ENCODE data around the gene EXPH5. TPM values are rescaled to one million over a fixed set of nuclear protein-coding genes. Genes with fewer than 3 reads are reported as not detected.

The EXPH5 gene
- total and polyA plus RNA-seq, 2 of the 8 experiments (the other 6 are each of a cell fraction or from before 2014, with no cell fraction given): 1.1 to 11.5 TPM

GRCh38 chr11:108580043-108580442 is 13.5 kb downstream of the EXPH5 start:
- POLR2A ChIA-PET (ENCODE audit: partially characterized antibody): interaction anchor here (1.8 kb wide), 1 partner anchor 13 kb away, joined by 4 read pairs; no protein-coding TSS in a partner anchor
- no peaks in the 10 kb centered on the region for H3K79me2 ChIP-seq (ENCODE audit: control insufficient read depth in 1 of 2, insufficient read depth in 2 of 2, low read length in 2 of 2)
- no peak for TF ChIP-seq RAD21 (IDR thresholded peaks at IDR 0.05 in 1 of 2, conservative IDR thresholded peaks at IDR 0.05 in 1 of 2; ENCODE audit: low read depth in 2 of 2, low read length in 2 of 2)
- no peak for TF ChIP-seq POLR2AphosphoS5 (IDR thresholded peaks at IDR 0.05; ENCODE audit: low read depth, low read length)
- TF ChIP-seq KDM5A (IDR thresholded peaks at IDR 0.05; ENCODE audit: low read length): no peak
- no peak for TF ChIP-seq KDM1A (IDR thresholded peaks at IDR 0.05; ENCODE audit: borderline replicate concordance, low read length)
- TF ChIP-seq, protein P1, sequence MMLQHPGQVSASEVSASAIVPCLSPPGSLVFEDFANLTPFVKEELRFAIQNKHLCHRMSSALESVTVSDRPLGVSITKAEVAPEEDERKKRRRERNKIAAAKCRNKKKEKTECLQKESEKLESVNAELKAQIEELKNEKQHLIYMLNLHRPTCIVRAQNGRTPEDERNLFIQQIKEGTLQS (IDR thresholded peaks at IDR 0.05; ENCODE audit: insufficient read depth, low read depth, low read length): no peak
- TF ChIP-seq JUN (IDR thresholded peaks at IDR 0.05; ENCODE audit: low read depth, low read length): no peak
- no peak for TF ChIP-seq GTF2F1 (IDR thresholded peaks at IDR 0.05; ENCODE audit: borderline replicate concordance, low read depth, low read length)
- no peak for TF ChIP-seq SIX5 (IDR thresholded peaks at IDR 0.05; ENCODE audit: low read depth, low read length)
- no peak for TF ChIP-seq NRF1 (IDR thresholded peaks at IDR 0.05; ENCODE audit: low read depth, low read length)
- no peak for TF ChIP-seq RBBP5 (IDR thresholded peaks at IDR 0.05; ENCODE audit: borderline replicate concordance, low read depth, low read length)
- TF ChIP-seq SAP30 (IDR thresholded peaks at IDR 0.05; ENCODE audit: insufficient read depth, insufficient replicate concordance, low read length): no peak
- no peak for TF ChIP-seq TEAD4 (IDR thresholded peaks at IDR 0.05; ENCODE audit: low read depth, low read length)
- no peak for TF ChIP-seq KDM4A (IDR thresholded peaks at IDR 0.05; ENCODE audit: low read depth, low read length, severe bottlenecking)
- no peak for TF ChIP-seq EP300 (IDR thresholded peaks at IDR 0.05; ENCODE audit: borderline replicate concordance in 1 of 2, low read depth in 2 of 2, low read length in 2 of 2)

More at GRCh38 chr11:108580043-108580442, 13.5 kb downstream of the EXPH5 start:
- Histone ChIP-seq H3K36me3 (ENCODE audit: control insufficient read depth in 2 of 4, insufficient read depth in 4 of 4, low read length in 3 of 4) (no peaks in the 10 kb centered on the region), H3K9ac (replicated peaks in 1 of 4; ENCODE audit: extremely low read depth in 1 of 4, low read depth in 3 of 4, low read length in 3 of 4) (no peak overlapping the region), H3K23ac (ENCODE audit: insufficient read length) (no peak overlapping the region), H3K27me3 (replicated peaks in 1 of 4; ENCODE audit: control insufficient read depth in 3 of 4, extremely low read depth in 1 of 4, insufficient read depth in 3 of 4, low read length in 3 of 4) (no peaks in the 10 kb centered on the region), H2BK5ac (ENCODE audit: low read depth, low read length) (no peak overlapping the region), H4K20me1 (replicated peaks in 1 of 2; ENCODE audit: control insufficient read depth in 1 of 2, insufficient read depth in 2 of 2, low read length in 2 of 2) (no peaks in the 10 kb centered on the region), H2AK5ac (ENCODE audit: low read depth, low read length) (no peak overlapping the region), H3K18ac (ENCODE audit: extremely low read depth, low read length) (no peak overlapping the region), H4K5ac (ENCODE audit: insufficient read length, low read depth, low read length) (no peak overlapping the region), H2AFZ (ENCODE audit: low read length) (no peak overlapping the region), H3K9me3 (ENCODE audit: insufficient read depth in 2 of 2, low read depth in 1 of 2, low read length in 1 of 2) (no peaks in the 10 kb centered on the region), H3K56ac (replicated peaks; ENCODE audit: insufficient read length, low read depth, low read length) (no peak overlapping the region), H4K91ac (replicated peaks; ENCODE audit: insufficient read length, low read length) (no peak overlapping the region), H3K79me1 (ENCODE audit: low read depth, low read length) (no peaks in the 10 kb centered on the region), H3K4ac (replicated peaks; ENCODE audit: insufficient read length, low read depth, low read length) (no peak overlapping the region), H2BK120ac (replicated peaks; ENCODE audit: low read depth, low read length) (no peak overlapping the region), H3K4me2 (ENCODE audit: insufficient read depth in 1 of 2, low read depth in 2 of 2, low read length in 2 of 2) (no peak overlapping the region), H4K8ac (ENCODE audit: extremely low read depth, insufficient read depth, low read length) (no peak overlapping the region), H2BK20ac (ENCODE audit: low read length) (no peak overlapping the region), H3K14ac (ENCODE audit: insufficient read length) (no peak overlapping the region), H3K4me3 (ENCODE audit: extremely low read depth in 1 of 4, insufficient read depth in 2 of 4, low read depth in 3 of 4, low read length in 4 of 4) (no peak overlapping the region), H2BK15ac (ENCODE audit: low read length) (no peak overlapping the region), H3K4me1 (replicated peaks in 1 of 4; ENCODE audit: control insufficient read depth in 3 of 4, insufficient read depth in 4 of 4, low read length in 3 of 4) (no peaks in the 10 kb centered on the region; a peak in 1 of 7 replicates), H2BK12ac (ENCODE audit: low read depth, low read length) (no peak overlapping the region), H3K23me2 (ENCODE audit: low read depth, low read length) (no peaks in the 10 kb centered on the region), H3K27ac (ENCODE audit: low read depth, low read length) (no peak overlapping the region)
- DNase-seq (ENCODE audit: low read depth in 1 of 2, low spot score in 2 of 2) (no peak), FAIRE-seq (no peak)
- CTCF ChIA-PET (ENCODE audit: partially characterized antibody): interaction anchor here (0.5 to 1.2 kb wide), 3 partner anchors 14 to 115 kb away, joined by 3 read pairs; partner anchors contain the start of gene EXPH5
